GM12878 (cell line): Measurements from ENCODE around the gene ALOX12B. TPM values are rescaled to one million over a fixed set of nuclear protein-coding genes. Genes with fewer than 3 reads are reported as not detected.

Source experiments
- ATAC-seq: fragments of 200-7000 bp; cut with Tn5 transposase; 3 replicates; pipeline ENCODE4 v1.9.1; 2020; ENCODE audit warnings: mild to moderate bottlenecking, moderate library complexity
- BruUV-seq: library from RNA; stranded (reverse); fragments of 400-500 nt; replicated peaks from 2 replicates; lab custom pipeline; 2021; lab: Mats Ljungman, UMichigan
- CTCF ChIA-PET: fragments of 300-600 bp; sonication (Branson Sonifier 250); formaldehyde crosslinking; extraction: SDS; loops from one replicate; lab custom pipeline; 2021; ENCODE audit warnings: inconsistent platforms; lab: Yijun Ruan, JAX
- POLR2A ChIA-PET: fragments of 350-600 bp; formaldehyde crosslinking; extraction: SDS; loops from one replicate; lab custom pipeline; 2021; ENCODE audit warnings: inconsistent platforms; lab: Charles Lee
- RAD21 ChIA-PET: fragments of 300-600 bp; sonication (Branson Sonifier 250); formaldehyde crosslinking; loops from one replicate; lab custom pipeline; 2023; ENCODE audit warnings: antibody characterized with exemption; ENCODE audit not compliant: unreplicated experiment; lab: Charles Lee
- SMC1A ChIA-PET: fragments of 300-600 bp; sonication (Branson Sonifier 250); formaldehyde crosslinking; loops from one replicate; lab custom pipeline; 2023; ENCODE audit not compliant: unreplicated experiment, uncharacterized antibody; lab: Charles Lee
- DNase-seq: peaks from one replicate; pipeline ENCODE4 v3.0.0-alpha.2; 2011; ENCODE audit warnings: low read depth, low spot score
- FAIRE-seq: peaks from 3 replicates; lab custom pipeline; 2011; peaks lifted over from hg19 to GRCh38; lab: Jason Lieb, UNC
- H2AFZ ChIP-seq: 2 replicates; pipeline ENCODE4 v1.6.0; 2011; ENCODE audit warnings: low read depth, low read length, control low read depth; ENCODE audit not compliant: control insufficient read depth
- H3K27ac ChIP-seq: 2 replicates; pipeline ENCODE4 v1.5.1; 2011; ENCODE audit warnings: control low read depth; ENCODE audit not compliant: control insufficient read depth, insufficient read depth
- H3K27me3 ChIP-seq, 2 experiments: replicated peaks in 1 of 2; 2 replicates each; pipeline versions ENCODE4 v1.6.0 to v1.6.1; 2011; ENCODE audit warnings: low read length in 1 of 2; ENCODE audit not compliant: control insufficient read depth in 2 of 2, insufficient read depth in 2 of 2
- H3K36me3 ChIP-seq, 2 experiments: 2 replicates each; pipeline ENCODE4 v1.5.1; 2011; ENCODE audit warnings: low read length in 1 of 2; ENCODE audit not compliant: control insufficient read depth in 2 of 2, insufficient read depth in 2 of 2
- H3K4me1 ChIP-seq: 2 replicates; pipeline ENCODE4 v1.6.1; 2011; ENCODE audit warnings: mild to moderate bottlenecking, low read length, moderate library complexity, mixed read lengths; ENCODE audit not compliant: control insufficient read depth, insufficient read depth
- H3K4me2 ChIP-seq: 2 replicates; pipeline ENCODE4 v1.6.0; 2011; ENCODE audit warnings: control low read depth; ENCODE audit not compliant: control insufficient read depth, insufficient read depth
- H3K4me3 ChIP-seq: fragments of 200-600 bp; sonication (generic); 2 replicates; pipeline ENCODE4 v1.5.1; 2016
- H3K79me2 ChIP-seq: 2 replicates; pipeline ENCODE4 v1.6.0; 2011; ENCODE audit warnings: low read length; ENCODE audit not compliant: control insufficient read depth, insufficient read depth
- H3K9ac ChIP-seq: 2 replicates; pipeline ENCODE4 v1.8.0; 2011; ENCODE audit warnings: low read length, control low read depth, mixed read lengths; ENCODE audit not compliant: control insufficient read depth, insufficient read depth
- H3K9me3 ChIP-seq: replicated peaks from 3 replicates; pipeline ENCODE4 v1.5.1; 2011; ENCODE audit warnings: mild to moderate bottlenecking, low read length; ENCODE audit not compliant: control insufficient read depth, insufficient read depth
- H4K20me1 ChIP-seq: 2 replicates; pipeline ENCODE4 v1.6.0; 2011; ENCODE audit not compliant: control insufficient read depth, insufficient read depth
- ATF7 ChIP-seq: fragments of 450-650 bp; IDR thresholded peaks from 2 replicates; pipeline ENCODE4 v1.6.1; 2016; ENCODE audit warnings: low read depth, mild to moderate bottlenecking
- BHLHE40 ChIP-seq, 2 experiments: fragments of 450-650 bp in 1 of 2; IDR thresholded peaks; 2 replicates each; pipeline ENCODE4 v1.6.1; 2011 to 2017; ENCODE audit warnings: low read depth in 2 of 2, borderline replicate concordance in 1 of 2, improper control_type of control experiment in 1 of 2, low read length in 1 of 2, mild to moderate bottlenecking in 1 of 2
- BMI1 ChIP-seq: fragments of 450-650 bp; IDR thresholded peaks from 2 replicates; pipeline ENCODE4 v1.6.1; 2016; ENCODE audit warnings: mild to moderate bottlenecking, moderate library complexity, borderline replicate concordance
- CHD4 ChIP-seq: fragments of 200-600 bp; sonication (generic); IDR thresholded peaks from 2 replicates; pipeline ENCODE4 v1.6.1; 2016; ENCODE audit warnings: mild to moderate bottlenecking
- CREB1 ChIP-seq: IDR thresholded peaks from 2 replicates; pipeline ENCODE4 v1.6.1; 2012; ENCODE audit warnings: low read depth, mild to moderate bottlenecking, inconsistent platforms
- EZH2 ChIP-seq: IDR thresholded peaks from 2 replicates; pipeline ENCODE4 v1.6.1; 2012; ENCODE audit warnings: low read depth, mild to moderate bottlenecking, control low read depth, inconsistent platforms, low read length, borderline replicate concordance; ENCODE audit not compliant: control insufficient read depth
- IKZF1 ChIP-seq: fragments of 450-650 bp; conservative IDR thresholded peaks from 2 replicates; pipeline ENCODE4 v1.6.1; 2017; ENCODE audit warnings: antibody characterized with exemption, mild to moderate bottlenecking
- NFIC ChIP-seq: IDR thresholded peaks from 2 replicates; pipeline ENCODE4 v1.6.1; 2012; ENCODE audit warnings: low read depth, mild to moderate bottlenecking, inconsistent platforms, low read length, moderate library complexity
- PAX5 ChIP-seq: IDR thresholded peaks from 2 replicates; pipeline ENCODE4 v1.6.1; 2011; ENCODE audit warnings: low read depth, low read length, borderline replicate concordance
- RELA ChIP-seq: fragments of 450-650 bp; IDR thresholded peaks from 2 replicates; pipeline ENCODE4 v1.8.0; 2014; ENCODE audit warnings: borderline replicate concordance; ENCODE audit not compliant: partially characterized antibody
- SIN3A ChIP-seq: IDR thresholded peaks from 2 replicates; pipeline ENCODE4 v1.6.1; 2012; ENCODE audit warnings: low read depth, low read length, improper control_type of control experiment
- SMAD1 ChIP-seq: fragments of 450-650 bp; IDR thresholded peaks from 2 replicates; pipeline ENCODE4 v1.6.1; 2018; ENCODE audit warnings: mild to moderate bottlenecking, low read depth; ENCODE audit not compliant: partially characterized antibody
- SMARCA5 ChIP-seq: fragments of 450-650 bp; IDR thresholded peaks from 2 replicates; pipeline ENCODE4 v1.6.1; 2017; ENCODE audit warnings: mild to moderate bottlenecking
- SMC3 ChIP-seq: IDR thresholded peaks from 2 replicates; pipeline ENCODE4 v1.6.1; 2011; ENCODE audit warnings: low read length, improper control_type of control experiment, borderline replicate concordance
- TBL1XR1 ChIP-seq: IDR thresholded peaks from 2 replicates; pipeline ENCODE4 v1.6.1; 2012; ENCODE audit warnings: low read depth, low read length, improper control_type of control experiment
- YY1 ChIP-seq: IDR thresholded peaks from 2 replicates; pipeline ENCODE4 v1.6.1; 2011; ENCODE audit warnings: low read depth, mild to moderate bottlenecking, low read length
- ZNF384 ChIP-seq: IDR thresholded peaks from 2 replicates; pipeline ENCODE4 v1.6.1; 2012; ENCODE audit warnings: low read depth, mild to moderate bottlenecking, low read length, improper control_type of control experiment, borderline replicate concordance
- WGBS: methylation state at CpG from one replicate; pipeline ENCODE4 v1.1.6; 2016; ENCODE audit warnings: low lambda C conversion rate; ENCODE audit not compliant: insufficient replicate concordance, insufficient coverage; ENCODE audit errors: missing lambda C conversion rate; 5-methylcytosine and 5-hydroxymethylcytosine counted together
- in situ Hi-C: fragments of 300-500 bp; cut with MboI; formaldehyde crosslinking; loops from 9 replicates; pipeline ENCODE4 v1.14.3; 2018; ENCODE audit warnings: mixed read lengths
- intact Hi-C: fragments of 100-400 bp; cut with micrococcal nuclease; formaldehyde crosslinking; loops from one replicate; pipeline ENCODE4 v1.14.2; 2022; ENCODE audit not compliant: unreplicated experiment
- polyA plus RNA-seq, 11 experiments: library from polyadenylated mRNA; depleted of rRNA in 4 of 11; unstranded in 6 of 11; stranded (reverse) in 5 of 11; fragments of >200 nt; fragmentation: Nextera tagmentation in 4 of 11; fragmentation: Illumina TruSeq in 1 of 11; extraction: Ambion mirVana in 4 of 11; extraction: Trizol in 1 of 11; gene quantifications; 1 replicate in 1 of 11; 2 replicates in 10 of 11; pipeline versions ENCODE4 v1.2.1 to v1.2.3, GENCODE V29; 2011 to 2016; ENCODE audit warnings: inconsistent platforms in 2 of 11, missing spikeins in 2 of 11, low read depth in 1 of 11
- total RNA-seq, 4 experiments: library from RNA; depleted of rRNA in 3 of 4; stranded (reverse); fragments of >200 nt in 3 of 4; fragmentation: Illumina TruSeq in 1 of 4; extraction: Trizol in 1 of 4; gene quantifications; 2 replicates each; pipeline versions ENCODE4 v1.2.1 to v1.2.3, GENCODE V29; 2013 to 2021
- TF ChIP-seq, protein P1 (sequence below): fragments of 450-650 bp; IDR thresholded peaks from 2 replicates; pipeline ENCODE4 v1.6.1; 2017; ENCODE audit warnings: borderline replicate concordance

ALOX12B gene
- total and polyA plus RNA-seq, 10 of the 15 experiments (the other 5 are each of a cell fraction or from before 2014, with no cell fraction given), result 0.17 to 0.54 TPM; not detected in 8

DNA sequence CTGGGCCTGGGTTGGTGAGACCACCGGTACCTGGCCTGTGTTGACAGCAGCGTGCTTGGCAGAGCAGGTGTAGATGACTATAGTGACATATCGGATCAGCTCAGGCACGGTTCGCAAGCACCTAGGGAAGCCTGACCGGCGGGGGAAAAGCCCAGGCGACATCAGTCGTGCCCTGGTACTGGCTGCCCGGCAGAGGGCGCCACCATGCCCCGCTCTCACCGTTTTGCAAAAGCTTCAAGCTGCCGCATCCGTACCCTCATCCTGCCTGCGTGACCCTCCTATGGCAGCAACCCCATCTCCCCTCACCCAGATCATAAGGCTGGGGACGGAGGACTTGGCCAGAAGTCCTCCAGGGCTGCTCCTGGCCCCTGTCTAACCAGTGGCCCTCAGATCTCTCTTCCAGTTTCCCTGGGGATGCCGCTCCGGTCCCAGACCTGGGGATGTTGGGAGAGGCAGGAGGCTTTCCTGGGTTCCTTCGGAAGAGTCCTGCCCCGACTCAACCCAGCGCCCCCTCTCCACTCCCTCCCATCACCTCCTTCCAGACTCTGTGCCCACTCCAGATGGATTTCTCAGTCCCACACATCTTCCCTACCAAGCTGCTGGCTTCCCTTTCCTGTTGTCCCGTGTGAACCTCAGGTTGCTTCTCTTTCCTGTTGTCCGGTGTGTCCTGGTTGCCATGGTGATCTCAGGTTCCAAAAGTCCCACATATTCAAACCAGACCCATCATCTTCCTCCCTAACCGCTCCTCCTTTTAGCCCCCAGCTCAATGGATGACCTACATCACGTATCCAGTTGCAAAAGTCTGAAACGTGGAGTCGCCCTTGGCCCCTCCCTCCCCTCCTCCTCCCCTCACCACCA lies 13.7 kb downstream of the ALOX12B start:
- 9% methylated on average over 27 of the region's 28 CpGs for WGBS
- CTCF ChIA-PET, result interaction anchor here (0.5 to 9.4 kb wide), 38 partner anchors 8 to 712 kb away, joined by 3 to 159 read pairs (median 4); partner anchors contain the start of genes ALOXE3 and HES7
- TF ChIP-seq SMARCA5, result peak; percentile 56; the same call in 1 of the 2 replicates
- peak; percentile 30; the same call in 1 of the 2 replicates for TF ChIP-seq IKZF1
- peak; percentile 46; the same call in 1 of the 2 replicates for TF ChIP-seq YY1
- no peak for TF ChIP-seq ZNF384
- TF ChIP-seq ATF7, result 0 out of 2 replicates have a peak, but pooled peaks have one; percentile 9
- TF ChIP-seq TBL1XR1, result no peak
- no peak for TF ChIP-seq CHD4
- 0 out of 2 replicates have a peak, but pooled peaks have one; percentile 17 for TF ChIP-seq EZH2
- peak; percentile 36 for TF ChIP-seq RELA
- TF ChIP-seq PAX5, result peak; percentile 26; the same call in 1 of the 2 replicates
- peak; percentile 51; the same call in 1 of the 2 replicates for TF ChIP-seq SMC3
- TF ChIP-seq SIN3A, result no peak
- TF ChIP-seq CREB1, result peak; percentile 68; the same call in 1 of the 2 replicates
- TF ChIP-seq BMI1, result no peak
- TF ChIP-seq BHLHE40 (IDR thresholded peaks at IDR 0.05; ENCODE audit: borderline replicate concordance in 1 of 2, low read depth in 2 of 2, low read length in 1 of 2), result peak; percentile 32 to 70; a peak in 3 of 4 replicates
- no peak for TF ChIP-seq NFIC
- TF ChIP-seq, protein P1, sequence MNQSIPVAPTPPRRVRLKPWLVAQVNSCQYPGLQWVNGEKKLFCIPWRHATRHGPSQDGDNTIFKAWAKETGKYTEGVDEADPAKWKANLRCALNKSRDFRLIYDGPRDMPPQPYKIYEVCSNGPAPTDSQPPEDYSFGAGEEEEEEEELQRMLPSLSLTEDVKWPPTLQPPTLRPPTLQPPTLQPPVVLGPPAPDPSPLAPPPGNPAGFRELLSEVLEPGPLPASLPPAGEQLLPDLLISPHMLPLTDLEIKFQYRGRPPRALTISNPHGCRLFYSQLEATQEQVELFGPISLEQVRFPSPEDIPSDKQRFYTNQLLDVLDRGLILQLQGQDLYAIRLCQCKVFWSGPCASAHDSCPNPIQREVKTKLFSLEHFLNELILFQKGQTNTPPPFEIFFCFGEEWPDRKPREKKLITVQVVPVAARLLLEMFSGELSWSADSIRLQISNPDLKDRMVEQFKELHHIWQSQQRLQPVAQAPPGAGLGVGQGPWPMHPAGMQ, result no peak
- TF ChIP-seq SMAD1, result no peak

More for the DNA sequence above, 13.7 kb downstream of the ALOX12B start:
- DNase-seq (no peak), FAIRE-seq (peak; percentile 77), ATAC-seq (peak; percentile 97)
- Histone ChIP-seq H3K27me3 (peaks cover 8 to 20% of the 10 kb centered on the region in 2 experiments), H3K4me3 (no peak overlapping the region), H3K9ac (no peak overlapping the region), H3K4me2 (no peak overlapping the region; the same call in 1 of the 2 replicates), H3K9me3 (no peaks in the 10 kb centered on the region), H3K4me1 (no peaks in the 10 kb centered on the region), H2AFZ (peak overlapping the region; percentile 20; the same call in 1 of the 2 replicates), H3K79me2 (no peaks in the 10 kb centered on the region), H4K20me1 (no peaks in the 10 kb centered on the region), H3K27ac (no peak overlapping the region), H3K36me3 (no peaks in the 10 kb centered on the region)
- intact Hi-C loops, result loop anchor here (10.0 kb wide), 1 partner anchor 671 kb away; the partner anchor contains the start of gene CCDC42
- in situ Hi-C loops, result loop anchor here (10.0 kb wide), 1 partner anchor 671 kb away; the partner anchor contains the start of gene CCDC42
- ChIA-PET SMC1A (interaction anchor here (0.6 to 4.7 kb wide), 9 partner anchors 13 to 227 kb away, joined by 3 to 37 read pairs (median 5); partner anchors contain the start of gene ALOXE3), RAD21 (interaction anchor here (0.6 to 3.0 kb wide), 13 partner anchors 12 to 412 kb away, joined by 3 to 25 read pairs (median 4); partner anchors contain the start of genes ALOXE3 and RNF227), POLR2A (interaction anchor here (0.6 to 1.1 kb wide), 2 partner anchors 43 to 45 kb away, joined by 3 to 6 read pairs; partner anchors contain the start of gene ALOXE3)
- BruUV-seq, result no TSS peak
